HCT116 (cell line): ENCODE results near the gene CRIP2. TPM values are rescaled to one million over a fixed set of nuclear protein-coding genes. Genes with fewer than 3 reads are reported as not detected.

Experiments used
- ATAC-seq: fragments of 200-7000 bp; cut with Tn5 transposase; 2 replicates; pipeline ENCODE4 v1.9.1; 2020; ENCODE audit warnings: mild to moderate bottlenecking, moderate library complexity
- BruUV-seq: library from RNA; stranded (reverse); fragments of 400-500 nt; replicated peaks from 2 replicates; lab custom pipeline; 2021; lab: Mats Ljungman, UMichigan
- CTCF ChIA-PET: fragments of 300-600 bp; sonication (Branson Sonifier 250); formaldehyde crosslinking; loops from one replicate; lab custom pipeline; 2021; ENCODE audit warnings: antibody characterized with exemption; lab: Charles Lee
- POLR2A ChIA-PET: fragments of 300-600, 350-600 bp; sonication (Branson Sonifier 250); formaldehyde crosslinking; loops from one replicate; lab custom pipeline; 2021; ENCODE audit warnings: antibody characterized with exemption; lab: Charles Lee
- RAD21 ChIA-PET, 2 experiments: fragments of 300-600 bp; sonication (Branson Sonifier 250); formaldehyde crosslinking; loops; one replicate each; lab custom pipeline; 2023; ENCODE audit warnings: low total read pairs in 2 of 2; ENCODE audit not compliant: uncharacterized antibody in 2 of 2, unreplicated experiment in 2 of 2, low non-redundant PET in 1 of 2; lab: Charles Lee
- DNase-seq: peaks from one replicate; pipeline ENCODE4 v3.0.0-alpha.2; 2010; ENCODE audit warnings: low read depth, low spot score
- H2AFZ ChIP-seq: fragments of 200-600 bp; shearing (Covaris generic), sonication (generic); 2 replicates; pipeline ENCODE4 v1.6.1; 2017; ENCODE audit warnings: low read depth, mixed run types, mixed read lengths, antibody characterized with exemption, low read length; ENCODE audit not compliant: poor library complexity, severe bottlenecking
- H3K27ac ChIP-seq: 2 replicates; pipeline ENCODE4 v1.5.1; 2012; ENCODE audit warnings: low read depth, low read length
- H3K27me3 ChIP-seq: fragments of 200-600 bp; sonication (generic); 2 replicates; pipeline ENCODE4 v1.6.1; 2016; ENCODE audit warnings: mixed run types, low read length, mixed read lengths; ENCODE audit not compliant: insufficient read depth
- H3K36me3 ChIP-seq, 2 experiments: fragments of 200-500 bp in 1 of 2; fragments of 200-600 bp in 1 of 2; sonication (Bioruptor generic) in 1 of 2; sonication (generic) in 1 of 2; 2 replicates each; pipeline versions ENCODE4 v1.5.1 to v1.6.1; 2014 to 2016; ENCODE audit warnings: low read length in 2 of 2, inconsistent platforms in 1 of 2, mixed read lengths in 1 of 2, mixed run types in 1 of 2; ENCODE audit not compliant: insufficient read depth in 2 of 2, control insufficient read depth in 1 of 2
- H3K4me1 ChIP-seq, 2 experiments: fragments of 200-600 bp in 1 of 2; sonication (generic) in 1 of 2; 2 replicates each; pipeline versions ENCODE4 v1.5.1 to v1.6.1; 2012 to 2017; ENCODE audit warnings: low read length in 2 of 2, inconsistent platforms in 1 of 2, mild to moderate bottlenecking in 1 of 2, mixed read lengths in 1 of 2, mixed run types in 1 of 2, moderate library complexity in 1 of 2; ENCODE audit not compliant: insufficient read depth in 2 of 2, control insufficient read depth in 1 of 2
- H3K4me2 ChIP-seq: fragments of 200-600 bp; sonication (generic); 2 replicates; pipeline ENCODE4 v1.6.1; 2017; ENCODE audit warnings: mixed run types, low read length, mixed read lengths
- H3K4me3 ChIP-seq, 2 experiments: fragments of 200-600 bp in 1 of 2; sonication (generic) in 1 of 2; replicated peaks in 1 of 2; 2 replicates each; pipeline ENCODE4 v1.5.1; 2011 to 2016; ENCODE audit warnings: low read length in 2 of 2, control low read depth in 1 of 2, low read depth in 1 of 2, mild to moderate bottlenecking in 1 of 2, mixed read lengths in 1 of 2, mixed run types in 1 of 2
- H3K79me2 ChIP-seq: fragments of 200-600 bp; sonication (generic); 2 replicates; pipeline ENCODE4 v1.6.1; 2017; ENCODE audit warnings: mild to moderate bottlenecking, mixed run types, low read length, moderate library complexity, mixed read lengths; ENCODE audit not compliant: insufficient read depth
- H3K9ac ChIP-seq: fragments of 200-600 bp; sonication (generic); 2 replicates; pipeline ENCODE4 v1.6.1; 2016; ENCODE audit warnings: low read length, mixed read lengths
- H3K9me2 ChIP-seq: fragments of 200-600 bp; sonication (generic), shearing (Covaris generic); 2 replicates; pipeline ENCODE4 v1.6.1; 2017; ENCODE audit warnings: mixed run types, mild to moderate bottlenecking, moderate library complexity; ENCODE audit not compliant: insufficient read depth
- H3K9me3 ChIP-seq, 2 experiments: fragments of 200-500 bp in 1 of 2; fragments of 200-600 bp in 1 of 2; sonication (Bioruptor generic) in 1 of 2; sonication (generic) in 1 of 2; 2 replicates each; pipeline ENCODE4 v1.6.1; 2014 to 2017; ENCODE audit warnings: low read length in 2 of 2, mixed read lengths in 2 of 2, inconsistent platforms in 1 of 2, low read depth in 1 of 2, mild to moderate bottlenecking in 1 of 2, mixed run types in 1 of 2, moderate library complexity in 1 of 2; ENCODE audit not compliant: control insufficient read depth in 1 of 2, insufficient read depth in 1 of 2
- H4K20me1 ChIP-seq: fragments of 200-600 bp; sonication (generic), shearing (Covaris generic); 2 replicates; pipeline ENCODE4 v1.6.1; 2017; ENCODE audit warnings: mixed run types, mild to moderate bottlenecking, moderate library complexity; ENCODE audit not compliant: insufficient read depth
- ATF3 ChIP-seq: IDR thresholded peaks from 2 replicates; pipeline ENCODE4 v1.6.1; 2012
- CBX3 ChIP-seq: IDR thresholded peaks from 2 replicates; pipeline ENCODE4 v1.6.1; 2012; ENCODE audit warnings: low read depth
- CTCF ChIP-seq, 3 experiments: fragments of 200-600 bp in 1 of 3; sonication (generic) in 1 of 3; IDR thresholded peaks in 2 of 3; conservative IDR thresholded peaks in 1 of 3; 2 replicates each; pipeline ENCODE4 v1.5.1; 2012 to 2017; ENCODE audit warnings: low read depth in 2 of 3, low read length in 2 of 3, antibody characterized with exemption in 1 of 3, borderline replicate concordance in 1 of 3, control low read depth in 1 of 3, mild to moderate bottlenecking in 1 of 3, mixed read lengths in 1 of 3, mixed run types in 1 of 3, moderate library complexity in 1 of 3; ENCODE audit not compliant: insufficient read depth in 1 of 3
- EGR1 ChIP-seq: IDR thresholded peaks from 2 replicates; pipeline ENCODE4 v1.6.1; 2012; ENCODE audit warnings: low read depth
- POLR2AphosphoS5 ChIP-seq: IDR thresholded peaks from 2 replicates; pipeline ENCODE4 v1.6.1; 2011; ENCODE audit warnings: mild to moderate bottlenecking, low read depth, low read length, moderate library complexity
- REST ChIP-seq: IDR thresholded peaks from 2 replicates; pipeline ENCODE4 v1.6.1; 2012; ENCODE audit warnings: low read depth
- SIN3A ChIP-seq: IDR thresholded peaks from 2 replicates; pipeline ENCODE4 v1.6.1; 2012; ENCODE audit warnings: low read depth
- SP1 ChIP-seq: IDR thresholded peaks from 2 replicates; pipeline ENCODE4 v1.6.1; 2012; ENCODE audit warnings: low read depth
- YY1 ChIP-seq: IDR thresholded peaks from 2 replicates; pipeline ENCODE4 v1.6.1; 2011; ENCODE audit warnings: low read length, low read depth, moderate library complexity, mild to moderate bottlenecking; ENCODE audit not compliant: insufficient replicate concordance; ENCODE audit errors: extremely low read depth
- ZFX ChIP-seq: fragments of 450-650 bp; IDR thresholded peaks from 2 replicates; pipeline ENCODE4 v1.6.1; 2017
- intact Hi-C: fragments of 100-400 bp; cut with micrococcal nuclease; formaldehyde crosslinking; loops from 2 replicates; pipeline ENCODE4 v1.10.0; 2022
- total RNA-seq: library from RNA; stranded (reverse); gene quantifications from one replicate; pipeline ENCODE4 v1.2.1, GENCODE V29; 2021; ENCODE audit not compliant: unreplicated experiment

CRIP2 gene
- total RNA-seq, 1 experiment from 2014 or later = 31.1 TPM

- H3K79me2 ChIP-seq = peaks cover 18% of the 10 kb centered on the region
- H3K4me3 ChIP-seq = peak overlapping the region; percentile 65 to 87
- ATAC-seq (peak; percentile 0), DNase-seq (no peak)
- POLR2A ChIA-PET = interaction anchor here (0.7 to 3.1 kb wide), 4 partner anchors 9 to 189 kb away, joined by 3 to 29 read pairs (median 6); no protein-coding TSS in a partner anchor
- H3K4me1 ChIP-seq = peaks cover 20 to 53% of the 10 kb centered on the region in 2 experiments
- 0 out of 4 replicates have a peak, but pooled peaks cover 0 to 3% of the 10 kb centered on the region in 2 experiments for H3K36me3 ChIP-seq
- H3K9me3 ChIP-seq = no peaks in the 10 kb centered on the region
- peak overlapping the region; percentile 99 for H3K4me2 ChIP-seq
- no peaks in the 10 kb centered on the region for H3K9me2 ChIP-seq
- CTCF ChIA-PET = interaction anchor here (0.7 to 2.5 kb wide), 10 partner anchors 9 to 121 kb away, joined by 3 to 77 read pairs (median 4); no protein-coding TSS in a partner anchor
- no peak for TF ChIP-seq CBX3
- no peak for TF ChIP-seq SIN3A
- no peak for TF ChIP-seq REST
- TF ChIP-seq SP1 = no peak
- TF ChIP-seq YY1 = no peak
- no peak for TF ChIP-seq EGR1
- no peak for TF ChIP-seq CTCF (IDR thresholded peaks at IDR 0.05 in 2 of 3, conservative IDR thresholded peaks at IDR 0.05 in 1 of 3; ENCODE audit: borderline replicate concordance in 1 of 3, insufficient read depth in 1 of 3, low read depth in 2 of 3, low read length in 2 of 3)
- TF ChIP-seq ZFX = no peak
- TF ChIP-seq ATF3 = no peak
- no peak for TF ChIP-seq POLR2AphosphoS5
- RAD21 ChIA-PET = interaction anchor here (0.6 to 1.9 kb wide), 8 partner anchors 9 to 119 kb away, joined by 3 to 16 read pairs (median 4); no protein-coding TSS in a partner anchor
- no peaks in the 10 kb centered on the region for H3K27me3 ChIP-seq
- peak overlapping the region; percentile 97 for H3K9ac ChIP-seq
- no peak overlapping the region for H2AFZ ChIP-seq
- H3K27ac ChIP-seq = peak overlapping the region; percentile 100
- H4K20me1 ChIP-seq = no peaks in the 10 kb centered on the region; the same call in 1 of the 2 replicates
- intact Hi-C loops = loop anchor here (5.0 kb wide), 1 partner anchor 37 kb away; the partner anchor contains the start of gene TMEM121
- no TSS peak for BruUV-seq
Measured at GRCh38 chr14:105490267-105490571, 15.6 kb downstream of the CRIP2 start.
